PFSK-1 (cell line): Measurements from ENCODE around the gene DUSP8.

Source experiments
- FOXP2 ChIP-seq: optimal IDR thresholded peaks from 2 replicates; pipeline ENCODE3; 2011; ENCODE audit warnings: borderline replicate concordance, control low read depth, inconsistent platforms; ENCODE audit not compliant: insufficient read depth; ENCODE audit errors: extremely low read length, extremely low read depth
- POLR2AphosphoS5 ChIP-seq: IDR thresholded peaks from 2 replicates; pipeline ENCODE4 v1.6.1; 2012; ENCODE audit warnings: low read depth, mild to moderate bottlenecking, control low read depth, low read length, moderate library complexity
- REST ChIP-seq, 2 experiments: IDR thresholded peaks; 2 replicates each; pipeline versions ENCODE4 v1.6.1 to v1.8.0; 2011 to 2012; ENCODE audit warnings: low read depth in 2 of 2, low read length in 2 of 2, control low read depth in 1 of 2, inconsistent platforms in 1 of 2, mild to moderate bottlenecking in 1 of 2, moderate library complexity in 1 of 2; ENCODE audit not compliant: insufficient read depth in 1 of 2
- SIN3A ChIP-seq: IDR thresholded peaks from 2 replicates; pipeline ENCODE4 v1.6.1; 2012; ENCODE audit warnings: mild to moderate bottlenecking, low read length, moderate library complexity, borderline replicate concordance; ENCODE audit not compliant: insufficient read depth
- TAF1 ChIP-seq: IDR thresholded peaks from 2 replicates; pipeline ENCODE4 v1.6.1; 2012; ENCODE audit warnings: low read length, control low read depth, borderline replicate concordance; ENCODE audit not compliant: insufficient read depth

DUSP8 gene

GRCh38 chr11:1553808-1554594, 18.1 kb downstream of the DUSP8 start:
- TF ChIP-seq FOXP2: no peak
- TF ChIP-seq REST (IDR thresholded peaks at IDR 0.05; ENCODE audit: insufficient read depth in 1 of 2, low read depth in 2 of 2, low read length in 2 of 2): no peak
- TF ChIP-seq SIN3A: no peak
- no peak for TF ChIP-seq TAF1
- no peak for TF ChIP-seq POLR2AphosphoS5

DNA sequence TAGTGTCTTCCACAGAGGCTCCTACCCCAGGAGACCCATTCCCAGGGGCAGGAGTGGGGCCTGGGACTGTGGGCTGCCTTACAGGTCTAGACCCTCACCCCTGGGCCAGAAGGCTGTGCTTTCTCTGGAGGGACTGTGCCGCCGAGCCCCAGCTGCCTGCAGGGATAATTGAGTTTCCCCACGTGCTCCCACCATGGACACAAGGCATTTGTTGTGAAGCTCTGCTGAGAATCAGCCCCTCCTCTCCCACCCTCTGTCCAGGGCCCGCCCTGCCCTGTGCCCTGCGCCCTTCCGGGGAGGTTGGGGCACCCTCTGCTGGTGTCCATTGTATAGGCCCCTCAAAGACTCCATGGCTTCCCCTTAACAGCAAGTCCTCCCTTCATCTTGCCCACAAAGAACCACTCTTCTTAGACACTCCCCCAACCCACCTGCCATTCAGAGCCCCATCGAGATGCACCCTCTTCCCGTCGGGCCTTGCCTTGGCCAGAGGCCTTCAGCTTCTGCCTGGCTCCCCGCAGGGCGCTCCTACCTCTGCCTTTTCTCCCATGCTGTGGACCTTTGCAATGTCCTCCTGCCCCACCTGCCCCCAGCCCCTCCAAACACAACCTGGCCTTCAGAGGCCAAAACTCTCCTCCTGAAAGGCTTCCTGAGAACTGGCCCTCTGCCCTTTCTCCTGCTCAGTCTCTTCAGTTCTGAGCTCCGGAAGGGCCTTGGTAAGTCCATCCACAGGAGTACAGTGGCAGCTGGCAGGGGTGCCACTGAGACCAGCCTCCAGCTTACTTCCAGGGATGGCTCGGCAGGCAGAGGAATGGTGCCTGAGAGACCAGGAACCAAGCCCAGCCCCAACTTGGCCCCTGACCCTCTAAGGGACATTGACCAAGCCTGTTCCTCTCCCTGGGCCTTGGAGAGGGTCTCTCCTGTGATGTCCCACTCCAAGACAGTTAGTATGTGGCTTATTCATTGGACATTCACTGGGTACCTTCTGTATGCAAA, 22.4 kb downstream of the DUSP8 start:
- no peak for TF ChIP-seq TAF1
- no peak for TF ChIP-seq FOXP2
- no peak for TF ChIP-seq POLR2AphosphoS5
- no peak for TF ChIP-seq SIN3A
- TF ChIP-seq REST (IDR thresholded peaks at IDR 0.05; ENCODE audit: insufficient read depth in 1 of 2, low read depth in 2 of 2, low read length in 2 of 2): no peak

DNA sequence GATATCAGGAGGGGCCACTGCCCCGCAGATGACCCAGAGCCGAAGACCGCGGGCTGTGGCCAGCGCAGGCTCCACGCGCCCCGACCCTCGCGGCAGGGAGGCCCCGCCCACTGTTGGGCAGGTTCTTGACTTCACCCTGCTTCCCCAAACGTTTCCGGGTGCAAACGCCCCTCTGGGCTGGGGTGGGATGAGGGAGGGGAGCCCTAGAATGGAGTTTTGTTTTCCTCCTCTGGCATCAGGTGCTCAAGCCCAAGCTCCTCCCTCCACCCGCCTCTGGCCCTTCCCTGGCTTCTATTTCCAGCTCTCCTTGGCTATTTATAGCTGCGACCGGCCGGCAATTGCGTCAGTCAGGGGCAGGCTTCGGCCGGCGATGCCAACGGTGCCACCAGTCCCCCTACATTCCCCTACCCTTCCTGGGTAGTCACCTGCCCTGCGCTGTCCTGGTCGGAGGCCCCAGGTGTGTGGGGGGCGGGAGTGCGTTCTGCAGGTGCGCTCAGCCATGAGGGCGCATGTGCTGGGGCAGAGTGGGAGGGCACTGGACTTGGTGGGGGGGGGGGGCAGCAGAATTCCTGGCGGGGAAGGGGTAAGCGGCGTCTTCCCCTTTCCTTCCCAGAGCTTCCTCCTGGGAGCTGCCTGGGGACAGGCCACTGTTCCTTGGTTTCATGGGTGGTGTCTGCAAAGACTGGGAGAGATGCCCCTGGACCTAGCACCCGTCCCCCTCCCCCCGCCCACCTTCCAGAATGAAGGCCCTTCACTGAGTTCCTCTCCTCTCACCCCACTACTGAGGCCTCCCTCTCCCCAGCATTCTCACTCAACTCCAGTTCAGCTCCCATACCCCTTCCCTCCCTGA, 23.6 kb downstream of the DUSP8 start:
- TF ChIP-seq TAF1 (no peak), REST (IDR thresholded peaks at IDR 0.05; ENCODE audit: insufficient read depth in 1 of 2, low read depth in 2 of 2, low read length in 2 of 2) (no peak), SIN3A (no peak), FOXP2 (no peak), POLR2AphosphoS5 (no peak)

- no peak for TF ChIP-seq TAF1
- TF ChIP-seq FOXP2: no peak
- no peak for TF ChIP-seq REST (IDR thresholded peaks at IDR 0.05; ENCODE audit: insufficient read depth in 1 of 2, low read depth in 2 of 2, low read length in 2 of 2)
- no peak for TF ChIP-seq POLR2AphosphoS5
- TF ChIP-seq SIN3A: no peak
Observed at GRCh38 chr11:1547467-1548098, 24.5 kb downstream of the DUSP8 start.
